NT2/D1 (cell line): ENCODE measurements around the gene RGPD5.
"Not testable (repeated sequence)": the region's sequence is repeated elsewhere in the genome, so short reads cannot be mapped to it uniquely, and the experiment has no call there.

Experiments
- YY1 ChIP-seq: IDR thresholded peaks from 2 replicates; pipeline ENCODE4 v1.6.1; 2011; ENCODE audit not compliant: insufficient read length, insufficient read depth
- ZNF274 ChIP-seq: IDR thresholded peaks from 2 replicates; pipeline ENCODE4 v1.6.1; 2011; ENCODE audit warnings: mild to moderate bottlenecking, low read depth, low read length

GRCh38 chr2:109781147-109781816, 12.8 kb upstream of the RGPD5 start:
- TF ChIP-seq YY1, ZNF274: not testable (repeated sequence)
